WTC11 (cell line): Measurements from ENCODE around the gene RASGRF2. TPM values are rescaled to one million over a fixed set of nuclear protein-coding genes. Genes with fewer than 3 reads are reported as not detected.

Experiments used
- ATAC-seq: fragments of 200-7000 bp; cut with Tn5 transposase; 2 replicates; pipeline ENCODE4 v1.10.0; 2021; ENCODE audit warnings: mild to moderate bottlenecking, moderate library complexity
- CTCF ChIA-PET: fragments of 300-600 bp; sonication (Branson Sonifier 250); formaldehyde crosslinking; loops from one replicate; lab custom pipeline; 2021; ENCODE audit warnings: antibody characterized with exemption; lab: Charles Lee
- POLR2A ChIA-PET: fragments of 350-600 bp; sonication (Branson Sonifier 250); formaldehyde crosslinking; loops from one replicate; lab custom pipeline; 2021; ENCODE audit warnings: antibody characterized with exemption; lab: Charles Lee
- DNase-seq: peaks from one replicate; pipeline ENCODE4 v3.0.0; 2021; ENCODE audit warnings: low spot score
- H3K27ac Mint-ChIP-seq: 2 replicates; pipeline ENCODE4 v1.8.0; 2021; ENCODE audit warnings: mixed read lengths
- H3K27me3 Mint-ChIP-seq: 2 replicates; pipeline ENCODE4 v1.8.0; 2021; ENCODE audit warnings: low read depth, mild to moderate bottlenecking, moderate library complexity, mixed read lengths
- H3K36me3 Mint-ChIP-seq: 2 replicates; pipeline ENCODE4 v1.8.0; 2021; ENCODE audit warnings: mixed read lengths
- H3K4me1 Mint-ChIP-seq: 2 replicates; pipeline ENCODE4 v1.8.0; 2022; ENCODE audit warnings: mixed read lengths
- H3K4me3 Mint-ChIP-seq: 2 replicates; pipeline ENCODE4 v1.8.0; 2021; ENCODE audit warnings: mild to moderate bottlenecking, moderate library complexity, mixed read lengths
- H3K9me3 Mint-ChIP-seq: 2 replicates; pipeline ENCODE4 v1.8.0; 2021; ENCODE audit warnings: mixed read lengths
- CBFB ChIP-seq: sonication (generic); formaldehyde crosslinking; IDR thresholded peaks from 2 replicates; pipeline ENCODE4 v1.8.1; 2022; ENCODE audit warnings: mild to moderate bottlenecking, low read depth, missing genetic modification reagents
- E2F4 ChIP-seq: sonication (generic); formaldehyde crosslinking; IDR thresholded peaks from 2 replicates; pipeline ENCODE4 v1.8.1; 2022; ENCODE audit warnings: low read depth, mild to moderate bottlenecking, moderate library complexity, missing genetic modification reagents, borderline replicate concordance
- IRF2 ChIP-seq: sonication (generic); formaldehyde crosslinking; IDR thresholded peaks from 2 replicates; pipeline ENCODE4 v1.8.0; 2022; ENCODE audit warnings: low read depth, missing genetic modification reagents, borderline replicate concordance
- JUN ChIP-seq: sonication (generic); formaldehyde crosslinking; IDR thresholded peaks from 2 replicates; pipeline ENCODE4 v1.8.0; 2023; ENCODE audit warnings: mild to moderate bottlenecking, missing genetic modification reagents
- MXD4 ChIP-seq: fragments of 250-450 bp; sonication (Bioruptor Pico); IDR thresholded peaks from 2 replicates; pipeline ENCODE4 v1.8.0; 2021; ENCODE audit warnings: mild to moderate bottlenecking, moderate library complexity, borderline replicate concordance
- NFATC4 ChIP-seq: fragments of 250-450 bp; sonication (Bioruptor Pico); IDR thresholded peaks from 2 replicates; pipeline ENCODE4 v1.9.0; 2021; ENCODE audit warnings: mild to moderate bottlenecking
- NFYB ChIP-seq: sonication (generic); formaldehyde crosslinking; conservative IDR thresholded peaks from 2 replicates; pipeline ENCODE4 v1.8.0; 2022; ENCODE audit warnings: low read depth, missing genetic modification reagents
- NR3C1 ChIP-seq: sonication (generic); formaldehyde crosslinking; conservative IDR thresholded peaks from 2 replicates; pipeline ENCODE4 v1.8.1; 2023; ENCODE audit warnings: low read depth, mild to moderate bottlenecking, missing genetic modification reagents
- PRDM15 ChIP-seq: sonication (generic); formaldehyde crosslinking; IDR thresholded peaks from 2 replicates; pipeline ENCODE4 v1.8.0; 2022; ENCODE audit warnings: missing genetic modification reagents
- RELA ChIP-seq: sonication (generic); formaldehyde crosslinking; IDR thresholded peaks from 2 replicates; pipeline ENCODE4 v1.8.1; 2022; ENCODE audit warnings: missing genetic modification reagents, mild to moderate bottlenecking, borderline replicate concordance
- SMAD3 ChIP-seq: sonication (generic); formaldehyde crosslinking; IDR thresholded peaks from 2 replicates; pipeline ENCODE4 v1.8.0; 2022; ENCODE audit warnings: missing genetic modification reagents, mild to moderate bottlenecking, borderline replicate concordance
- SOX15 ChIP-seq: fragments of 250-450 bp; sonication (Bioruptor Pico); IDR thresholded peaks from 2 replicates; pipeline ENCODE4 v1.9.0; 2021; ENCODE audit warnings: mild to moderate bottlenecking
- TEAD1 ChIP-seq: sonication (generic); formaldehyde crosslinking; IDR thresholded peaks from 2 replicates; pipeline ENCODE4 v1.8.0; 2022; ENCODE audit warnings: mild to moderate bottlenecking, missing genetic modification reagents
- TEAD4 ChIP-seq: sonication (generic); formaldehyde crosslinking; IDR thresholded peaks from 2 replicates; pipeline ENCODE4 v1.8.0; 2022; ENCODE audit warnings: mild to moderate bottlenecking, missing genetic modification reagents
- ZBTB43 ChIP-seq: sonication (generic); formaldehyde crosslinking; IDR thresholded peaks from 2 replicates; pipeline ENCODE4 v1.8.1; 2023; ENCODE audit warnings: mild to moderate bottlenecking, missing genetic modification reagents
- ZNF512 ChIP-seq: sonication (generic); formaldehyde crosslinking; IDR thresholded peaks from 2 replicates; pipeline ENCODE4 v1.8.1; 2022; ENCODE audit warnings: missing genetic modification reagents, borderline replicate concordance
- total RNA-seq: library from RNA; stranded (reverse); gene quantifications from 3 replicates; pipeline ENCODE4 v1.2.3, GENCODE V29; 2021
- TF ChIP-seq, protein P1 (sequence below): sonication (generic); formaldehyde crosslinking; IDR thresholded peaks from 2 replicates; pipeline ENCODE4 v1.8.1; 2023; ENCODE audit warnings: mild to moderate bottlenecking, missing genetic modification reagents, moderate library complexity
- TF ChIP-seq, protein P2 (sequence below): sonication (generic); formaldehyde crosslinking; conservative IDR thresholded peaks from 2 replicates; pipeline ENCODE4 v1.8.1; 2023; ENCODE audit warnings: mild to moderate bottlenecking, low read depth, missing genetic modification reagents, moderate library complexity
- TF ChIP-seq, protein P3 (sequence below): fragments of 250-450 bp; sonication (Bioruptor Pico); IDR thresholded peaks from 2 replicates; pipeline ENCODE4 v1.9.0; 2021; ENCODE audit warnings: moderate library complexity, mild to moderate bottlenecking, inconsistent platforms, borderline replicate concordance
- TF ChIP-seq, protein P4 (sequence below): sonication (generic); formaldehyde crosslinking; conservative IDR thresholded peaks from 2 replicates; pipeline ENCODE4 v1.8.1; 2022; ENCODE audit warnings: mild to moderate bottlenecking, missing genetic modification reagents

RASGRF2 gene
- total RNA-seq, 1 experiment from 2014 or later = 17.6 TPM

DNA sequence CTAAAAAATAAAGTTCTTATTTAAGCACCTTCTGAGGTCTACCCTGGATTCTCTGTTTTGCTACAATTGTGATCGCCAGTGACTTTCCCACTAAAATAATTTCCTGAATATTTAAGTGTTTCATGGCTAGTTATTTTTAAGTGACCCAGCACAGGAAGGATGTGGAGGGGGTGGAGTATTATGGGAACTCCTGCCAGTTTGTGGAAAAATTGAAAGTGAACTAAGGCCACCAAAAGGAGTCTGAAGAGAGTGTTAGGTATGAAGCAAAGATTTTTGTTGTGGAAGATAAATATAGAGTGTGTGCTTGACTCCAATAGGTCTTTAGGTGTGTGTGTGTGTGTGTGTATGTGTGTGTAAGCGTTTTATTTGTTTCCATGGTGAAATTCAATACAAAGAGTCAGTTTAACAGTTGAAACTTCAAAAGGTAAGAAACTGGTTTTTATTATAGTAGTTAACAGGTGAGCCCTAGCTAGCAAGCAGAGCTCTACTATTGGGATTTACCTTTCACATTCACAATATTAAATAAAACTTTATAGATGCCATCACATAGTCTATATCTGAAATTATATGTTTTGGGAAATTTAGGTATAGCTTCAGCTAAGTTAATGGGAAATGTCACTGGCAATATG is 25.6 kb downstream of the RASGRF2 start:
- H3K4me1 Mint-ChIP-seq = peaks cover 40% of the 10 kb centered on the region
- peak overlapping the region; percentile 10; the same call in 1 of the 2 replicates for H3K27ac Mint-ChIP-seq
- DNase-seq (no peak), ATAC-seq (no peak)
- no peak for TF ChIP-seq ZBTB43 (CRISPR knock-in tag)
- no peak for TF ChIP-seq NR3C1 (CRISPR knock-in tag)
- no peak for TF ChIP-seq SMAD3 (CRISPR knock-in tag)
- TF ChIP-seq, protein P1, sequence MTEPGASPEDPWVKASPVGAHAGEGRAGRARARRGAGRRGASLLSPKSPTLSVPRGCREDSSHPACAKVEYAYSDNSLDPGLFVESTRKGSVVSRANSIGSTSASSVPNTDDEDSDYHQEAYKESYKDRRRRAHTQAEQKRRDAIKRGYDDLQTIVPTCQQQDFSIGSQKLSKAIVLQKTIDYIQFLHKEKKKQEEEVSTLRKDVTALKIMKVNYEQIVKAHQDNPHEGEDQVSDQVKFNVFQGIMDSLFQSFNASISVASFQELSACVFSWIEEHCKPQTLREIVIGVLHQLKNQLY (CRISPR knock-in tag) = no peak
- no peak for TF ChIP-seq MXD4
- TF ChIP-seq, protein P2, sequence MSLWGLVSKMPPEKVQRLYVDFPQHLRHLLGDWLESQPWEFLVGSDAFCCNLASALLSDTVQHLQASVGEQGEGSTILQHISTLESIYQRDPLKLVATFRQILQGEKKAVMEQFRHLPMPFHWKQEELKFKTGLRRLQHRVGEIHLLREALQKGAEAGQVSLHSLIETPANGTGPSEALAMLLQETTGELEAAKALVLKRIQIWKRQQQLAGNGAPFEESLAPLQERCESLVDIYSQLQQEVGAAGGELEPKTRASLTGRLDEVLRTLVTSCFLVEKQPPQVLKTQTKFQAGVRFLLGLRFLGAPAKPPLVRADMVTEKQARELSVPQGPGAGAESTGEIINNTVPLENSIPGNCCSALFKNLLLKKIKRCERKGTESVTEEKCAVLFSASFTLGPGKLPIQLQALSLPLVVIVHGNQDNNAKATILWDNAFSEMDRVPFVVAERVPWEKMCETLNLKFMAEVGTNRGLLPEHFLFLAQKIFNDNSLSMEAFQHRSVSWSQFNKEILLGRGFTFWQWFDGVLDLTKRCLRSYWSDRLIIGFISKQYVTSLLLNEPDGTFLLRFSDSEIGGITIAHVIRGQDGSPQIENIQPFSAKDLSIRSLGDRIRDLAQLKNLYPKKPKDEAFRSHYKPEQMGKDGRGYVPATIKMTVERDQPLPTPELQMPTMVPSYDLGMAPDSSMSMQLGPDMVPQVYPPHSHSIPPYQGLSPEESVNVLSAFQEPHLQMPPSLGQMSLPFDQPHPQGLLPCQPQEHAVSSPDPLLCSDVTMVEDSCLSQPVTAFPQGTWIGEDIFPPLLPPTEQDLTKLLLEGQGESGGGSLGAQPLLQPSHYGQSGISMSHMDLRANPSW = no peak
- TF ChIP-seq, protein P3, sequence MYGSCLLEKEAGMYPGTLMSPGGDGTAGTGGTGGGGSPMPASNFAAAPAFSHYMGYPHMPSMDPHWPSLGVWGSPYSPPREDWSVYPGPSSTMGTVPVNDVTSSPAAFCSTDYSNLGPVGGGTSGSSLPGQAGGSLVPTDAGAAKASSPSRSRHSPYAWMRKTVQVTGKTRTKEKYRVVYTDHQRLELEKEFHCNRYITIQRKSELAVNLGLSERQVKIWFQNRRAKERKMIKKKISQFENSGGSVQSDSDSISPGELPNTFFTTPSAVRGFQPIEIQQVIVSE (CRISPR knock-in tag) = no peak
- no peak for TF ChIP-seq NFATC4 (CRISPR knock-in tag)
- TF ChIP-seq TEAD1 = no peak
- no peak for TF ChIP-seq PRDM15
- TF ChIP-seq CBFB (CRISPR knock-in tag) = no peak
- TF ChIP-seq NFYB (CRISPR knock-in tag) = no peak
- TF ChIP-seq SOX15 (CRISPR knock-in tag) = no peak
- TF ChIP-seq, protein P4, sequence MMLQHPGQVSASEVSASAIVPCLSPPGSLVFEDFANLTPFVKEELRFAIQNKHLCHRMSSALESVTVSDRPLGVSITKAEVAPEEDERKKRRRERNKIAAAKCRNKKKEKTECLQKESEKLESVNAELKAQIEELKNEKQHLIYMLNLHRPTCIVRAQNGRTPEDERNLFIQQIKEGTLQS (CRISPR knock-in tag) = no peak
- no peak for TF ChIP-seq RELA (CRISPR knock-in tag)
- TF ChIP-seq E2F4 = no peak
- TF ChIP-seq IRF2 (CRISPR knock-in tag) = no peak
- no peak for TF ChIP-seq JUN (CRISPR knock-in tag)
- no peak for TF ChIP-seq ZNF512 (CRISPR knock-in tag)
- TF ChIP-seq TEAD4 (CRISPR knock-in tag) = no peak
- ChIA-PET POLR2A (no interaction called here), CTCF (no interaction called here)
- H3K36me3 Mint-ChIP-seq = no peaks in the 10 kb centered on the region
- peaks cover 3% of the 10 kb centered on the region for H3K9me3 Mint-ChIP-seq
- no peak overlapping the region for H3K4me3 Mint-ChIP-seq
- no peaks in the 10 kb centered on the region for H3K27me3 Mint-ChIP-seq
